GM10847 (cell line): Measurements from ENCODE around the gene NEGR1.

Experiments
- POLR2A ChIP-seq: IDR thresholded peaks from 2 replicates; pipeline ENCODE4 v1.6.1; 2011; ENCODE audit not compliant: insufficient read length; ENCODE audit errors: extremely low read depth

Gene NEGR1

GRCh38 chr1:72278461-72278860 lies 3.9 kb downstream of the NEGR1 start:
- TF ChIP-seq POLR2A: no peak

DNA sequence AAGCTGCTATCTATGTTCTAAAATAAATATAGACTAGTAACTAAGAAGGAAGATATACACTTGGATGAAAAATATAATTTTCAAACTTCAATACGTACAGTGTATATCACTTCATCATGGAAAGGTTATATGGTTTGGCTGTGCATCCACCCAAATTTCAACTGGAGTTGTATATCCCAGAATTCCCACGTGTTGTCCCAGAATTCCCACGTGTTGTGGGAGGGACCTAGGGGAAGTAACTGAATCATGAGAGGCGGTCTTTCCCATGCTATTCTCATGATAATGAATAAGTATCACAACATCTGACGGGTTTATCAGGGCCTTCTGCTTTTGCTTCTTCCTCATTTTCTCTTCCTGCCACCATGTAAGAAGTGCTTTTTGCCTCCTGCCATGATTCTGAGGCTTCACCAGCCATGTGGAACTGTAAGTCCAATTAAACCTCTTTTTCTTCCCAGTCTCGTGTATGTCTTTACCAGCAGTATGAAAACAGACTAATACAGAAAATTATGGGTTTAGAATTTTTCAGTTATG lies 10.7 kb downstream of the NEGR1 start:
- TF ChIP-seq POLR2A: no peak

DNA sequence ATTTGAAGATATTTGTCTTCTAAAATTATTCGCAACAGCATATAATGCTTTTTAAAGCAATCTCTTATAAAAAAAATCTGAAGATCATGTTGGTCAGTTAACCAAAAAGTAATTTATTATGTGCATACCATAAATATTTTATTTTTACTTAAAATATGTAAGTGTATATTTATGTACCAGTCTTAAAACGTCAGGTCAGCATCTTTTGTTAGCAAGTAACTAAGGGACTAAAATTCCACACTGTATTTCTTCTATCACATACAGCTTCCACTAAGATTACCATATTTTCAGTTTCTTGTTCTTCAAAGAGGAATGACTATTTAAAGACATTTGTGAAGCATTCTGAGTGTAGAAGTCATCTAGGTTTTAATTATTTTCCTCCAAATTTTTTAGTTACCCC lies 19.6 kb downstream of the NEGR1 start:
- TF ChIP-seq POLR2A: no peak

- TF ChIP-seq POLR2A: no peak
Observed at GRCh38 chr1:72253132-72253531, 29.2 kb downstream of the NEGR1 start.

- no peak for TF ChIP-seq POLR2A
Observed at GRCh38 chr1:72241397-72241796, 40.9 kb downstream of the NEGR1 start.

DNA sequence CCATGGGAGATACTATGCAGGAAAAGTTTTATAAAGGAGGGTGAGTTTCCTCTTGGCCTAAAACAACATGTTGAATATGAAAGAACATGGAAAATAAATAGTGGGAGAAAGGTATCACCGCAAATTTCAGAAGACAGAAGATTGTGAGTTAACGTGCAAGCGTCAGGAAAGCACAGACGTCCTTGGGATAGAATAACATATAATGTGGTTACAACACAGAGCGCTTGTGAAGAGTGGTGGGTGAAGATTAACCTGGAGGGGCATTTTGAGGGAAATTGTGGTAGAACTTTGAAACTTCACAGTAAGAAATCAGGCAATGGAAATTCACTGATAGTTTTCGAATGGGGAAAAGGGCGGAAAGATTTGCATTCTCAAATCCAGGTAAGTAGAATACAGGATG lies 47.3 kb downstream of the NEGR1 start:
- TF ChIP-seq POLR2A: no peak

DNA sequence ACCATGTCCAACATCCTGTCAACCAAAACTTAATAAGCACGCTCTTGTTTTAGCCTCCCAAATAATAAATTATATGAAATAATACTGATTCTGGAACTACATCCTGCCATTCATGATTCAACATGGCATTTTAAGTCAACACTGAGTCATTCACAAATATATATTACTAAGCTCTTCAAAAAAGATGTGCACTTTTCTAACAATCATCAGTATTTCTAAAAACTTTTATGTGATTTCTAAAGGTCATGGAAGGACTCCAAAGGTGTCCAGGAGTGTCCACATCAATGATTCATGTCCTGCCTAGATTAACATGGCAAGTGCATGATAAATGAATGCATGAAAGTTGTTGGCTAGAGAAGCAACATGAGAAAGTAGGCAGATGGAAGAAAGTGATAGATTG lies 51.6 kb downstream of the NEGR1 start:
- no peak for TF ChIP-seq POLR2A

DNA sequence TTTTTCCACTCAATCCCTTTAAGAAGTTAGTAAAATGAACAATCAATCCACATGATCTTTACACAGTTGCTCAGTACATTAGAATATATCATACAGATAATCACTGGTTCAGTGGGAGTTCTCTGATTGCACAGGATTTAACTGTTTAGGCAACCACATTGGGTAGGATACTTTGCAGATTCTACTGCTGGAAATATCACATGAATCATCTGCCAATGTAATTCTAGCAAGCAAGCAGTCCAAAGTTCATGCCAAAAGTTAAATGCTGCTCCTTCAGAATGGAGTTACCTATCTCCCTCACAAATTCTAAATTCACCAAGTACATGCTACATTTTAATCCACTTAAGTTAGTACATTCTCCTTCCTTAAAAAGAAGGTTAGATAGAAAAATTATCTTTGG lies 52.4 kb downstream of the NEGR1 start:
- TF ChIP-seq POLR2A: no peak

DNA sequence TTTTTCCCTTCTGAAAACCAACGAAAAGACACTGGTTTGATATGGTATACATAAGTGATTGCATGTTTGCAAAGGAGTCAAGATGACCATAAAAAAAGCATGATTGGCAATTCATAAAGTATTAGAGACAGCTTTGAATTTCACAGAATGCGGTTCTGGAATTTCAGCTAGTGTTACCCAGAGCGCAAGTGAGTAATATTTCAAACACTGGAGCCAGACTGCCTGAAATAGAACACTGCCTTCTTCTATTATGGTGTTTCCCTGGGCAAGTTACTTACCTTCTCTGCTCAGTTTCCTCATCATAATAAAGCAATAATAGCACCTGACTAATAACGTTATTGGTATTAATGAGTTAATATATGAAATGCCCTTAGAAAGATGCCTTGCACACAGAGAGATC lies 54.7 kb downstream of the NEGR1 start:
- TF ChIP-seq POLR2A: no peak

GRCh38 chr1:72224506-72224905 lies 57.8 kb downstream of the NEGR1 start:
- TF ChIP-seq POLR2A: no peak

DNA sequence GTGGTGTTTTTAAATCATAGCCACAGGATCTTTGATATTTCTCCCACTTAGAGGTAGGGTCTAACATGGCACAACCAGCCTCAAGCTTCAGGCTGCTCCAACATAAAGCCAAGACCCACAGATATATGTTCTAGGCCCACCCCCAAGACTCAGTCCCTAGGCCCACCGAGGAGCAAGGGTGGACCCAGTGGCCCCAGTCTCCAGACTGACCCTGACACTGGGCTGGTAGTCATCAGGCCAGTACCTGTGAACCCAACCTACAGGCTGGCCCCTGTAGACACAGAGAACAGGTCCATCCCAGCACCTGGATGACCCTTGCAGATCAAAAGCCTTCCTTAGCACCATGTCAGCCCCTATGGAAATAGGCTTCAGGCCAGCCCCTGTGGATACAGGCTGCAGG lies 60.5 kb downstream of the NEGR1 start:
- TF ChIP-seq POLR2A: no peak

DNA sequence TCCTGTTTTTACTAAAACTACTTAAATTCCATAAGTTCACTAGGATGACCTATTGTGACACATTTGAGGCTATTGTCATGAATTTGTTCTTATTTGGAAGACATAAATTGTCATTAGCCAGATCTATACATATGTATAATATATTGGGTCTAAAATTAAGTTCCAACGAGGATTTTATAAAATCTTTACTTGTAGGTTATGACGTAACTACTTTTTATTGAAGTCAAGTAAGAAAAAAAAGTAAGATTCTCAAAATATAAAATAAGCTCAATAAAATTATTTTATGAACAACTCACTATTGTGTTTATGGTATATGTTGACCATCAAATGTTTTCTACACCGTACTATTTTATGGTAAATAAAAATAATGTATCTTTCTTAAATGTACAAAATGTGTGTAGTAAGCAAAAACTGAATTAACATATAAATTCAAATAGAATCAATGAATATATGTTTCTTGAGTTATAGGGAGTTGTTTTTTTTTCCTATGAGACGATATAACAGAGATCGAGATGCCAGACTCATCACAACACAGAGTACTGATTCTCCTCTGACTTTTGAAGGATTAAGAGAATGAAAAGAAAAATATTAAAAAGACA lies 64.1 kb downstream of the NEGR1 start:
- no peak for TF ChIP-seq POLR2A

GRCh38 chr1:72207059-72207458 lies 75.3 kb downstream of the NEGR1 start:
- TF ChIP-seq POLR2A: no peak

DNA sequence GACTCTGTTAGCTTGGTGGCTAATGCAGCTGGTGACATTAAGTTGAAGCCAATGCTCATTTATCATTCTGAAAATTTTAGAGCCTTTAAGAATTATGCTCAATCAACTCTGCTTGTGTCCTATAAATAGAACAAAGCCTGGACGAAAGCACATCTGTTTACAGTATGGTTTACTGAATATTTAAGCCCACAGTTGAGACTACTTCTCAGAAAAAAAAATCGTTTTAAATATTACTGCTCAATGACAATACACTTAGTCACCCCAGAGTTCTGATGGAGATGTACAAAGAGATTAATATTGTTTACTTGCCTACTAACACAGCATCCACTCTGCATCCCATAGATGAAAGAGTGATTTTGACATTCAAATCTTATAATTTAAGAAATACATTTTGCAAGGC lies 79.6 kb downstream of the NEGR1 start:
- TF ChIP-seq POLR2A: no peak

DNA sequence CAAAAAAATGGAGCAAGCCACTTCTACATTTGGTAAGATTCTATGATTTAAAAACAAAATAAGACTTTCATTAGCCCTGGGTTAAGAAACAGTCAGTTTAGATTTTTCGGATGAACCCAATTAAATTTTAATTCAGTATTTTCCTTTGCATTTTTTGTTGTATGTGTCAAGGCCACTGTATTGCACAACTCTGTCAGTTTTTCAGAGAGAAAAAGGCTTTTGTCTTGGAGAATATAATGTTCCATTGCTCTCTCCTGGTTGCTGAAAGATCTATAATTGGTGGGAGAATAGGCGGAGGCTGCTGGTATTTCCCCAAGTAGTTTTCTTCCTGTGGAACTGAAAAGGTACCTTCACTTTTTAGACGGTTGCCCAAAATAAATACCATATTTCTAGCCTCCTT lies 84.6 kb downstream of the NEGR1 start:
- TF ChIP-seq POLR2A: no peak

DNA sequence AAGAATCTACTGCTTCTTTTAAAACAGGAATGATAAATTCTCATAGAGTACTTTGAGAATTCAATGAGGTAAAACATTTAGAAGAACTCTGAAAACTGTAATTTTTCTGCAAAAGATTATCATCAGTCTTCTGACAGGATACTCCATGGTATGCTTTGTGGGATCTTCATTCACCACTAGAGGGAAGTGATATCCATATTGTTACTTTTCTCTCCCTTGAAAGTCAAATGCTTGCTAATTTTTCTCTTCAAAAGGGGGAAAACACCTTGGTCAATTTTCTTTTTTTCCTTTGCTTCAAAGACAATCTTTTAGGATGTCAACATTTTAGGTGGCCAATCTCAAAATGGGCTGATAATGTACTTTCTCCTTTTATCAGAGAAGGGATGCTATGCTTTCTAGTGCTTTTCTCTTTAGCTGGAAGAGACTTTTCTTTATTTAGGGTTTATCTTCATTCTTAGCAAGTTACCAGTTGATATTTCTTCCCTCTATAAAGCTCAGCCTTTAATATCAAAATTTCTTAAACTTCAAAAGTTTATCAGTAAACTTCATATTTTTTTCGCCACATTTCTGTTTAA lies 95.5 kb downstream of the NEGR1 start:
- no peak for TF ChIP-seq POLR2A

GRCh38 chr1:72184099-72184701 lies 98.1 kb downstream of the NEGR1 start:
- TF ChIP-seq POLR2A: no peak
